IPS-18a (cell line): Measurements from ENCODE around the gene RET.

Experiments used
- H3K27ac ChIP-seq: one replicate; pipeline ENCODE4 v1.5.1; 2013; ENCODE audit warnings: low read length
- H3K27me3 ChIP-seq: one replicate; pipeline ENCODE4 v1.6.1; 2013; ENCODE audit warnings: mild to moderate bottlenecking, low read length; ENCODE audit not compliant: control insufficient read depth, insufficient read depth
- H3K36me3 ChIP-seq: one replicate; pipeline ENCODE4 v1.6.1; 2013; ENCODE audit warnings: low read depth, low read length; ENCODE audit not compliant: control insufficient read depth
- H3K4me1 ChIP-seq: one replicate; pipeline ENCODE4 v1.6.1; 2013; ENCODE audit warnings: low read depth, low read length; ENCODE audit not compliant: control insufficient read depth
- H3K4me3 ChIP-seq: one replicate; pipeline ENCODE4 v1.5.1; 2013; ENCODE audit warnings: low read length
- H3K9ac ChIP-seq: one replicate; pipeline ENCODE4 v1.6.1; 2013; ENCODE audit warnings: mild to moderate bottlenecking, low read length, moderate library complexity
- H3K9me3 ChIP-seq: one replicate; pipeline ENCODE4 v1.6.1; 2013; ENCODE audit warnings: low read depth, low read length; ENCODE audit not compliant: control insufficient read depth

The RET gene

DNA sequence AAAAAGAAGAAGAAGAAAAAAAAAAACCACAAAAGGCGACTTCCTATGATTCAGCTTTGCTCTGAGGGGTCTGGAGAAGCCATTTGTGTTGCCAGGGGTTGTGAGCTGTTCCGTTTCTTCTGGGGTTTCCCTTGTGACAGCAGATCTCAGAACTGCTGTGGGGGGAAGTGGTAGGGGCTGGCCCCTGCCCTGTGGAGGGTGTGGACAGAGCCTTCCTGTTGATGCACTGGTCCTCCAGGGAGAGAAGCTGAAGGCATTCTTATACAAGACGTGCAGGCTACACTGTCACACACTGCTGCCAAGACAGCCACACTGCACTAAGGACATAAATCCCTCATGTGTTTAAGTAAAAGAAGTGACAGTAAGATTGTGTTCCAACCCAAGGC lies 44.1 kb downstream of the RET start:
- Histone ChIP-seq H3K4me1 (no peaks in the 10 kb centered on the region), H3K4me3 (no peak overlapping the region), H3K27me3 (no peaks in the 10 kb centered on the region), H3K36me3 (no peaks in the 10 kb centered on the region), H3K27ac (no peak overlapping the region), H3K9me3 (no peaks in the 10 kb centered on the region), H3K9ac (no peak overlapping the region)

DNA sequence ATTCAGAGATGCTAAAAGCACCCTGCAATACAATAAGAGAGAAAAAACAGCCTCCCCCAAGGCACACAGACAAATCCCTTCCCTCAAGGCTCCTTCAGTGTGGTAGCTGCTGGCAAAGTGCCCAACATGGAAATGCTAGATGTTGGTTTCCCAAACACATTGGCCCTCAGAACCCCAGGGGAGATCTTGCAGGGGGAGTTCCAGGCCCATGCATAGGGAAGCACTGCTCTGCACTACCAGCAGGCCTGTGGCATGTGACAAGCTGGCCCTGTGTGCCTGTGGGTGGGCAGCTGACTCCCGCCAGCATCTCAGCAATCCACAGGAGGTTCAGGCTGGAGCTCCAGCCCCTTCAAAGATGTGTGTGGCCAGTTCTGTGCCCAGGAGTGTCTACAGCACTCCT lies 44.6 kb downstream of the RET start:
- no peaks in the 10 kb centered on the region for H3K9me3 ChIP-seq

DNA sequence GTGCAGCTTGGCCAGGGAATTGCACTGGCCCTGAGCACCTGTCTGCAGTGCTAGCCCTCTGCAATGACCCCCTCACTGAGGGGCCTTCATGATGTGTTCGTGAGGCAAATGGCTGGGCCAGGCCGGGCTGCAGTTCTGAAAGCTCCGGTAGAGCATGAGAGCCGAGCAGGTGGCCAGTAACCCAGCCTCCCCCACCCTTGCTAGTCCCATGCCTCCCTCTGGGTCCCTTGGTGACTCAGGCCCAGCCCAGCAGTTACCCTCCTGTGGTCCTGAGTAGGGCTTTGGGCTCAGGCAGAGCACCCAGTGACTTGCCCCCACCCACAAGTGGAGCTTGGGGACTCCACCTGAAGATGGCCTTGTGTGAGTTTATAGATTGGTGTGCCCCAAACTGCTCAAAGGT lies 45.2 kb downstream of the RET start:
- Histone ChIP-seq H3K36me3 (no peaks in the 10 kb centered on the region), H3K4me1 (no peaks in the 10 kb centered on the region), H3K4me3 (no peak overlapping the region), H3K27me3 (no peaks in the 10 kb centered on the region), H3K27ac (no peak overlapping the region), H3K9me3 (no peaks in the 10 kb centered on the region), H3K9ac (no peak overlapping the region)

More for the DNA sequence above, 44.6 kb downstream of the RET start:
- no peak overlapping the region for H3K4me3 ChIP-seq
- no peaks in the 10 kb centered on the region for H3K36me3 ChIP-seq
- no peak overlapping the region for H3K9ac ChIP-seq
- H3K27ac ChIP-seq = no peak overlapping the region
- no peaks in the 10 kb centered on the region for H3K4me1 ChIP-seq
- no peaks in the 10 kb centered on the region for H3K27me3 ChIP-seq

DNA sequence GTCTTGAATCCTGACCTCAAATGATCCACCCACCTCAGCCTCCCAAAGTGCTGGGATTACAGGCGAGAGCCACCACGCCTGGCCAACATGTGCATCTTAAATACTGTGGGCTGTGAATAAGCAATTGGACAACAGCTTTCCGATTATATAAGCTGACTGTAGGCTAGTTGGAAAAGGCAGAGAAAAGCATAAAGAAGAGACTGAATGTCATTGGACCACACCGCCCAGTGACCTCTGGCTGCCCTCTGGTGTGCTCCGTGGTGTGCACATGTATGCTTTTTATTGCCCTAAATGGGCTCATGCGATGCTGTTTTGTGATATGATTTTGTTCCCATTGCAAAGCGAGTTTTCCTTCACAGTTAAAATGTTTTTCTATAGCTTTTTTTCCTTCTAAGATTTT lies 46.0 kb downstream of the RET start:
- Histone ChIP-seq H3K9ac (no peak overlapping the region), H3K4me1 (no peaks in the 10 kb centered on the region), H3K4me3 (no peak overlapping the region), H3K27ac (no peak overlapping the region), H3K9me3 (no peaks in the 10 kb centered on the region), H3K27me3 (no peaks in the 10 kb centered on the region), H3K36me3 (no peaks in the 10 kb centered on the region)

DNA sequence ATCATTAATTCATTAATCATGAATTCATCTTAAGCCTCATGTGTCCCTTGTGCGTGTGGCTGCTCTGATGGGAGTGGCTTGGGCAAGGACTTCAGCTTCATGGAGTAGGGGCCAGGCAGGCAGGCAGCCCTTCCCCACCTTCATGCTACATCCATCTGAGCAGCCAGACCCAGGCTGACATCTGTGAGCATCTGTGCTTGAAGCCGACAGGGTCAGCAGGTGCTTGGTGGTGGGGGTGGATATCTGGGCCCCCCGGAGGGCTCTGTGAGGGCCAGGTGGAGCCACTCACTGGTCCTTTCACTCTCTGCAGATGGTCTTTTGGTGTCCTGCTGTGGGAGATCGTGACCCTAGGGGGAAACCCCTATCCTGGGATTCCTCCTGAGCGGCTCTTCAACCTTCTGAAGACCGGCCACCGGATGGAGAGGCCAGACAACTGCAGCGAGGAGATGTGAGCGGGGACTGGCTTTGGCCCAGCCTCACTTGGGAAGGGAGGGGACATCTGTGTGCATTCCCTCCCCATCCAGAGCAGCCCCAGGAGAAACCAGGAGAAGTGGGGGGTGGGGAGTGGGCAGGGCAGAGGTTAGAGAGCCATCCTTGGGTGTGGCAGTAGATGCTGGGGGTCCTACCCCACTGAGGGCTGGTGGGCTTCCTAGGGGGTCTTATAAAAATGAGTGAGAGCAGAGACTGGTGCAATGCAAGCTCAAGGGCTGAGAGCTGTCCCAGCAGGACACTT lies 46.7 kb downstream of the RET start:
- Histone ChIP-seq H3K9me3 (no peaks in the 10 kb centered on the region), H3K27ac (no peak overlapping the region), H3K27me3 (no peaks in the 10 kb centered on the region), H3K4me1 (no peaks in the 10 kb centered on the region), H3K4me3 (no peak overlapping the region), H3K36me3 (no peaks in the 10 kb centered on the region), H3K9ac (no peak overlapping the region)

DNA sequence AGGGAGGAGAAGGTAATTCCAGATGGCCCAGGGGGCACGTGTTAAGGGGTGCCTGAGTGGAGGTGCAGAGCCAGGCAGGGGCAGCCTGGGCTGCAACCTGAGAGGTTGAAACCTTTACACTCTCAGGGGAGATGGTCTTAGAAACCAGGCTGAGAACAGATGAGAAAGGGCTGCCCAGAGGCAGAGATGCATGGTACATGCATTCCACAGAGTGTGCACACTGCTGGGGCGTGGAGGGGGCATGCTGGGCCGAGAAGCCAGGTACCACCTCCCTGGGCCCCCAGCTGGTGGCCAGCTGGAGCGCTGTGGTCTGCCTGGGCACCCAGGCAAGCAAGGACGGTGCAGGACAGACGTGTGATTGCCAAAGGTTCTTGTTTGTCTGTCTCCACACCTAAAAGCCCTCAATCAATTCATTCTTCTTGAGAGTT lies 47.2 kb downstream of the RET start:
- Histone ChIP-seq H3K9ac (no peak overlapping the region), H3K27ac (no peak overlapping the region)

DNA sequence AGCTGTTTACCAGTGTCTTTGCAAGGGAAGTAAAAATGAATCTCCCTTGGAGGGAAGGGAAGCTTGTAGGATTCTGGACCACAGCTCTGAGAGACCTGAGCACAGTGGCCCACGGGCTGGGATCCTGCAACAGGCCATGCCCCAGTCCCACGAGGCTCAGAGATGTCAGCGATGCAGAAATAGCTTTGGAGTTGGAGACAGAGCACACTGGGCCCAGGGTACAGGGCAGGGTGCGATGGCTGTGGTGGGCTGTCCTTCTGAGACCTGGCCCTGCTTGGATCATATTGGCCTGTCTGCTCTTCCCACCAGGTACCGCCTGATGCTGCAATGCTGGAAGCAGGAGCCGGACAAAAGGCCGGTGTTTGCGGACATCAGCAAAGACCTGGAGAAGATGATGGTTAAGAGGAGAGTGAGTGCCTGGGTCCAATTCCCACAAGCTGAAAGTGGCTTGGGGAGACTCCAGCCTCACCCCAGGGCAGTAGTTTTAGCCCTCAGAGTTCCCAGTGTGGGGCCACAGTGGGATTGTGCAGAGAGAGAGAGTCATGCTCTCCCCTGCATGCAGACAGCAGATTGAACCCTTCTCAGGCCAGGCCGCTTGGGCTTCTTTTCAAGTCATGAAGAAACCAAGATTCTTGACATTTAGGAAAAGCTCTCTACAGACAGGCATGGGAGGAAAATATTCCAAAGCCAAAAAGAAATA lies 47.9 kb downstream of the RET start:
- H3K9me3 ChIP-seq = no peaks in the 10 kb centered on the region
- no peak overlapping the region for H3K4me3 ChIP-seq
- no peak overlapping the region for H3K9ac ChIP-seq
- H3K36me3 ChIP-seq = no peaks in the 10 kb centered on the region
- H3K27ac ChIP-seq = no peak overlapping the region
- H3K27me3 ChIP-seq = no peaks in the 10 kb centered on the region
- no peaks in the 10 kb centered on the region for H3K4me1 ChIP-seq

More for the DNA sequence above, 47.2 kb downstream of the RET start:
- Histone ChIP-seq H3K27me3 (no peaks in the 10 kb centered on the region), H3K4me3 (no peak overlapping the region), H3K36me3 (no peaks in the 10 kb centered on the region), H3K4me1 (no peaks in the 10 kb centered on the region), H3K9me3 (no peaks in the 10 kb centered on the region)

DNA sequence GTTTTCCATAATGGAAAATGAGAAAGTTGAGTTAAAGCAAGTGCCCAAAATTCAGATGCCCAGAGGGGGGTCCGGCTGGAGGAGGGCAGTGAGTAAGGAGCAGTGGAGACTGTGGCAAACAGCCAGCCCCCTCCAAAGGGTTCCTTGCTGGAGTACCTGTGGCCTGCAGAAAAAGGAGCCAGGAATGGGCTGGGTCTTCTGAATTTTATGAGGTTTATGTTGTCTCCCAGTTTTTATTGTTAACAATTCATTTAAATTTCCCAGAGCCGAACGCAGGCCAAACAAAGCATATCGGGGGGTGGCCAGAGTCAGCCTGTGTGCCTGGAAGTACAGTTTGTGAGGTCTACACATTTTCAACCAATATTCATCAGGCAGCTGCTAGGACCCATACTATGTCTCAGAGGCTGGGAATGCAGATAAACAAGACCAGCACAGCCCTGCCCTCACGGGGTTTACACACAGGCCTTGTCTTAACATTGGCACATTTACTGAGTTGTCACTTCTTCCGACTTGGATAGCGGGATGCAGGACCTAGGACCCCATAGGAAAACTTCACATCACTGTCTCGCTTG lies 48.5 kb downstream of the RET start:
- H3K27ac ChIP-seq = no peak overlapping the region
- no peaks in the 10 kb centered on the region for H3K4me1 ChIP-seq
- no peaks in the 10 kb centered on the region for H3K36me3 ChIP-seq

DNA sequence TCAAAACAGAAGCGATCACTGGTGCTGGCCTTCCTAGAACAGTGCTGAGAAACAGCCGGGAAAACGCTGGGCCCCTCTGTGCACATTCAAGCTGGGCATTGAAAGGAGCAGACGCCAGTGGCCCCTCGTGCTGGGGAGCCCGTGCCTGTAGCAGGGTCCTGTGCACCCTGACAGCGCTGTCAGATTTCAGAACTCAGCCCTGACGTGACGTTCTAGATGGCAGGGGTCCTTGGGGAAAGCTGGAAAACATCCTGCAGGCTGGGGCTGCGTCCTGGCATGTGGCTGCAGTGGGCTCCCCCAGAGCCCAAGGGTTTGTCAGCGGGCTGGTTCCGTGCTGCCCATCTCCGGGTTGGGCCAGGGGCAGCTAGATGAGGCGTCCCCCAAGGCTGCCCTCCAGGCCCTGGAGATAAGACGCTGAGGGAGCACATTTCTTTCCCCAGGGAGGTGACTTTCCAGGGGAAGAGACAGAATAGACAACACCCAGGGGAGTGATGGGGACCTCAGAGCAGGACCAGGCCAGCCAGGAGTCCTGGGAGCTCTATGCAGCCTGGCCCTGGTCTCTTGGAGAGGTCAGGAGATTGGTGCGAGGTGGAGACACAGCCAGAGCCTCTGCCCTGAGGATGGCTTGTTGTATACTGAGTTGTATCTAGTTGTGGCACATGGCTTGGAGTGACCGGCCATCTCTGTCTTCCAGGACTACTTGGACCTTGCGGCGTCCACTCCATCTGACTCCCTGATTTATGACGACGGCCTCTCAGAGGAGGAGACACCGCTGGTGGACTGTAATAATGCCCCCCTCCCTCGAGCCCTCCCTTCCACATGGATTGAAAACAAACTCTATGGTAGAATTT lies 49.2 kb downstream of the RET start:
- Histone ChIP-seq H3K27me3 (no peaks in the 10 kb centered on the region), H3K9ac (no peak overlapping the region), H3K4me1 (no peaks in the 10 kb centered on the region), H3K4me3 (no peak overlapping the region), H3K27ac (no peak overlapping the region), H3K9me3 (no peaks in the 10 kb centered on the region), H3K36me3 (no peaks in the 10 kb centered on the region)

More for the DNA sequence above, 48.5 kb downstream of the RET start:
- H3K27me3 ChIP-seq = no peaks in the 10 kb centered on the region
- no peak overlapping the region for H3K4me3 ChIP-seq
- no peaks in the 10 kb centered on the region for H3K9me3 ChIP-seq
- no peak overlapping the region for H3K9ac ChIP-seq

DNA sequence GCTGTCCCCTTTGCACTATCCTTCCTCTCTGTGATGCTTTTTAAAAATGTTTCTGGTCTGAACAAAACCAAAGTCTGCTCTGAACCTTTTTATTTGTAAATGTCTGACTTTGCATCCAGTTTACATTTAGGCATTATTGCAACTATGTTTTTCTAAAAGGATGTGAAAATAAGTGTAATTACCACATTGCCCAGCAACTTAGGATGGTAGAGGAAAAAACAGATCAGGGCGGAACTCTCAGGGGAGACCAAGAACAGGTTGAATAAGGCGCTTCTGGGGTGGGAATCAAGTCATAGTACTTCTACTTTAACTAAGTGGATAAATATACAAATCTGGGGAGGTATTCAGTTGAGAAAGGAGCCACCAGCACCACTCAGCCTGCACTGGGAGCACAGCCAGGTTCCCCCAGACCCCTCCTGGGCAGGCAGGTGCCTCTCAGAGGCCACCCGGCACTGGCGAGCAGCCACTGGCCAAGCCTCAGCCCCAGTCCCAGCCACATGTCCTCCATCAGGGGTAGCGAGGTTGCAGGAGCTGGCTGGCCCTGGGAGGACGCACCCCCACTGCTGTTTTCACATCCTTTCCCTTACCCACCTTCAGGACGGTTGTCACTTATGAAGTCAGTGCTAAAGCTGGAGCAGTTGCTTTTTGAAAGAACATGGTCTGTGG lies 50.0 kb downstream of the RET start:
- Histone ChIP-seq H3K27me3 (no peaks in the 10 kb centered on the region), H3K27ac (no peak overlapping the region), H3K9ac (no peak overlapping the region), H3K36me3 (no peaks in the 10 kb centered on the region), H3K4me3 (no peak overlapping the region), H3K9me3 (no peaks in the 10 kb centered on the region), H3K4me1 (no peaks in the 10 kb centered on the region)

DNA sequence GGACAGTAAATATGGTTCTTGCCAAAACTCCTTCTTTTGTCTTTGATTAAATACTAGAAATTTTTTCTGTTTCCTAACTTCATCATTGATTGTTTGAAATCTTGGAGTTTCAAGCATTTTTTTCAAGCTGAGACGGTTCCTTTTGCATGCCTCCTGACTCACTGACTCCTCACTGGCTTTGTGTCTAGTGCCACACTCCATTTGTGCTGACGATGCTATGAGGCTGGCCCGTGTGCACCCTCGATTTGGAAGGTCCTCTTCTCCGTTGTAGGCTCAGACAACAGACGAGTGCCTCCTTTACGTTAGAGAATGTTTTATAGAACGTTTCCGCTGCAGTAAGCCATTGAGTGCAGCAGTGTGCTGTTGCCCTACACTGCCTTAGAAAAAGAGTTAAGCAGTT lies 50.6 kb downstream of the RET start:
- Histone ChIP-seq H3K9ac (no peak overlapping the region), H3K4me1 (no peaks in the 10 kb centered on the region), H3K27me3 (no peaks in the 10 kb centered on the region), H3K4me3 (no peak overlapping the region), H3K9me3 (no peaks in the 10 kb centered on the region), H3K36me3 (no peaks in the 10 kb centered on the region), H3K27ac (no peak overlapping the region)
